C4-2B (cell line): ENCODE results near the gene FAM135A.

ENCODE experiments used
- CTCF ChIP-seq: fragments of 450-650 bp; conservative IDR thresholded peaks from 2 replicates; pipeline ENCODE4 v1.5.1; 2017; ENCODE audit warnings: mild to moderate bottlenecking
- ZFX ChIP-seq: fragments of 450-650 bp; IDR thresholded peaks from 2 replicates; pipeline ENCODE4 v1.6.1; 2017

- TF ChIP-seq CTCF (no peak), ZFX (no peak)
These were observed 177.1 kb downstream of the FAM135A start for GRCh38 chr6:70590400-70590799.
